GM21619 (cell line): ENCODE results near the gene WSB2.

Experiments used
- ATAC-seq: cut with Tn5 transposase; IDR thresholded peaks from one replicate; pipeline ENCODE4 v1.9.1; 2021; ENCODE audit not compliant: unreplicated experiment

The WSB2 gene

DNA sequence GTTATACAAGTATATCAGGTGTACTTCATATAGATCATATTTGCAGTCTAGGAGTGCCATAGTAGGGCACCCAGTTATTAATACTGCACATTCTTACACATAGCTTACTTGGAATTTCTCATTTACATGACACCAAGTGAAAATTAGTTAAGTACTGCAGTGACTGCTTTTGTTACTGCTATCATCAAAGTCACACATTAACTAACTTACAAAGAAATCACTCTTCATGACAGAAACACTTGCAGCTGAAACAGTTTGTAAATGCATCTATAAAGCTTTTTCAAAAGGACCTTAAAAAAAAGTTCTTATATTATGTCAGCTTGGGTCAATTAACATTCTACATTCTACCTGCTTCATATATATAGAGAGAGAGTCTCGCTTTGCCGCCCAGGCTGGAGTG is 62.3 kb downstream of the WSB2 start:
- no peak for ATAC-seq

DNA sequence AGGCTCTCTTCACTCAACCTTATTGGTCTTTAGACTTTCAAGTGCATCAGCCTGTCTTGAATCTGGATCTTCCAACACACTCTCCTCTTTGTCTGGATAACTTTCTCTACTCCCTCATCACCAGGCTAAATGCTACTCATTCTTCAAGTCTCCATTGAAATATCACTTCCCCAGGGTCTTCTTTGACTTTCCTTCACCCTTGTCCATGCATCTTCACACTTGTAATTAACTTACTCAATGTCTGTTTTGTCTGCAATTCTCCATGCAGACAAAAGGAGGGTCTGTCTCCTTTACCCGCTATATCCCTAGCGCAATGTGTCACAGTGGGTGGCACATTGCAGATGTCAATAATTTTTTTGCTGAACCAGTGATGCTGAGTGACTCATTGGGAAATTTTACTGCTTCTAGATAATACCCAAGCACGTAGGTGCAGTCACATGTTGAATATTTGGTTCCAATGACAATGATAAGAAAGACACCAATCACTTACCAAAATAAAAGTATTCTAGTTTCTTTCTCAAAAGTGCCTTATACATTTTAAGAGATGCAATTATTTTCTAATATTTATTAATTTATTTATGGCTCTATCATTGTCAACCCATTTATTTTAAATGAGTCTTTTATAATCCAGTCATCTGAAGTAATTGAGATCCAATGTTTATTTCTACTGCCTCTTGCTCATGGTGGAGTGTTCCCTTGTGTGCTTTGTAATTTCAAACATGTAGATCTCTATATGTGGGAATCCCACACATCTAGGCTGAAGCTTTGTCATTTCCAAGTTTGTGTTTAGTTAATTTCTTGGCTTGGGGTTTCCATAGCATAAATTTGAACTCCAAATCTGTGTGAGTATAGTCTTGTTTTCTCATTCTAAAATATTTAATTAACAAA is 66.2 kb downstream of the WSB2 start:
- ATAC-seq: no peak

DNA sequence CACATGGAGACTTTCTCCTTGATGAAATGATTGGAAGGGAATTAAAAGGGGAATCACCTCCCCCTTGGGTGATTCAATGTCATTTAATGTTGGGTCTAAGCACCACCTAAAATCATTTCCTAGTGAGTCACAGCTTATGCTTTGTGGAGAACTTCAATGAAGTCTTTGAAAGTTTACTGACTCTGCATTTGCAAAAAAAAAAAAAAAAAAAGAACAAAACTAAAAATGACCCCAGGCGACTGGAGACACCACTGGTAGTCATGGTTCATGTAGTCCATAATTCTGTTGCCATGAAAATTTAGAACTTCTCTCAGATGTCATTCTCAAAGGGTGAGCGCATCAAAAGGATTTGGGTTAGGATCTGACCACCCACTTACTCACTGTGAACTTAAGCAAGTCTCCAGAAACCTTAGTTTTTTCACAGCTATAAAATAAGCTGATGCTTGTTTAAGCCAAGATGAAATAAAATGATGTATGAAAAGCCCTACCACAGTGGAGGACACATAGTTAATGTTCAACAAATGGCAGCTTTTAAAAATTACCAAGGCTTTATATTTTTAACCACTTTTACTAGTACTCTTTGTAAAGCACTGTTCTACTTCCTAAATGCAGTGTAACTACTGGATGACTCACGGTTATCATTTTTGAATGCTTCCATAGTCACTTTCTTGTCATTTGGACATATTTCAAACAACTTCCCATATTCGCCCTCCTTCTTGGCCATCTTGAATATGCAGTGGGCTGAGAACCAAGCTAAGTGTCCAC is 74.1 kb downstream of the WSB2 start:
- ATAC-seq: no peak

DNA sequence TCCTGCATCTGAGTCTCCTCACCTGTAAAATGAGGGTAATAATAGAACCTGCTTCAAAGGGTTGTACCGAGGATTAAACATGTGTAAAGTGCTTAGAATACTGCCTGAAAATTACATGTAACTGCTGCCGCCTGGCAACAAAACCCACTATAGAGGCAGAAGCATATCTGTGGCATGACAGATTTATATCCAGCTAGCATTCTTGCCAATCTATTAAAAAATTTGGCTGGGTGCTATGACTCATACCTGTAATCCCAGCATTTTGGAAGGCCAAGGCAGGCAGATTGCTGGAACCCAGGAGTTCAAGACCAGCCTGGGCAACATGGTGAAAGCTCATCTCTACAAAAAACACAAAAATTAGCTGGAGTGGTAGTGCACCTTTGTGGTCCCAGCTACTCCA is 75.8 kb downstream of the WSB2 start:
- ATAC-seq: no peak
